ENCODE measurements around the gene FAF1.
"Not testable (repeated sequence)": the region's sequence is repeated elsewhere in the genome, so short reads cannot be mapped to it uniquely, and the experiment has no call there.

FAF1 gene

GRCh38 chr1:51000651-51001050 lies 40.6 kb upstream of the FAF1 start:
- Histone ChIP-seq H3K36me3 (replicated peaks; ENCODE audit: low read depth, low read length) (no peaks in the 10 kb centered on the region), H3K4me2 (ENCODE audit: low read length) (no peak overlapping the region), H3K9ac (ENCODE audit: low read length) (no peak overlapping the region), H2AFZ (ENCODE audit: low read depth, low read length) (no peak overlapping the region), H4K20me1 (ENCODE audit: insufficient read depth, low read length) (no peaks in the 10 kb centered on the region), H3K9me3 (ENCODE audit: insufficient read depth, low read length) (no peaks in the 10 kb centered on the region), H3K27me3 (ENCODE audit: low read depth, low read length) (no peaks in the 10 kb centered on the region), H3K4me1 (ENCODE audit: low read length) (peaks cover 6% of the 10 kb centered on the region), H3K4me3 (ENCODE audit: low read length) (no peak overlapping the region), H3K79me2 (ENCODE audit: low read length) (no peaks in the 10 kb centered on the region), H3K27ac (ENCODE audit: low read length) (no peak overlapping the region)
- TF ChIP-seq CTCF (IDR thresholded peaks at IDR 0.05; ENCODE audit: low read depth, low read length) (no peak), EZH2phosphoT487 (IDR thresholded peaks at IDR 0.05; ENCODE audit: low read depth) (no peak)

- no peaks in the 10 kb centered on the region for H3K36me3 ChIP-seq (replicated peaks; ENCODE audit: low read depth, low read length)
- no peaks in the 10 kb centered on the region for H3K79me2 ChIP-seq (ENCODE audit: low read length)
- no peaks in the 10 kb centered on the region for H4K20me1 ChIP-seq (ENCODE audit: insufficient read depth, low read length)
- H3K9ac ChIP-seq (ENCODE audit: low read length) = no peak overlapping the region
- no peak overlapping the region for H3K4me3 ChIP-seq (ENCODE audit: low read length)
- no peak overlapping the region for H3K4me2 ChIP-seq (ENCODE audit: low read length)
- peaks cover 6% of the 10 kb centered on the region for H3K4me1 ChIP-seq (ENCODE audit: low read length)
- TF ChIP-seq CTCF (IDR thresholded peaks at IDR 0.05; ENCODE audit: low read depth, low read length) (no peak), EZH2phosphoT487 (IDR thresholded peaks at IDR 0.05; ENCODE audit: low read depth) (no peak)
- no peaks in the 10 kb centered on the region for H3K9me3 ChIP-seq (ENCODE audit: insufficient read depth, low read length)
- H3K27me3 ChIP-seq (ENCODE audit: low read depth, low read length) = no peaks in the 10 kb centered on the region
- no peak overlapping the region for H3K27ac ChIP-seq (ENCODE audit: low read length)
- no peak overlapping the region for H2AFZ ChIP-seq (ENCODE audit: low read depth, low read length)
Observed at GRCh38 chr1:51000160-51000559, 40.1 kb upstream of the FAF1 start.

GRCh38 chr1:50999375-50999774 lies 39.3 kb upstream of the FAF1 start:
- H3K4me1 ChIP-seq (ENCODE audit: low read length); H3K9ac ChIP-seq (ENCODE audit: low read length); H3K79me2 ChIP-seq (ENCODE audit: low read length); H3K27ac ChIP-seq (ENCODE audit: low read length); H3K4me3 ChIP-seq (ENCODE audit: low read length); H4K20me1 ChIP-seq (ENCODE audit: insufficient read depth, low read length); H3K9me3 ChIP-seq (ENCODE audit: insufficient read depth, low read length); H2AFZ ChIP-seq (ENCODE audit: low read depth, low read length); H3K27me3 ChIP-seq (ENCODE audit: low read depth, low read length); H3K36me3 ChIP-seq (replicated peaks; ENCODE audit: low read depth, low read length); H3K4me2 ChIP-seq (ENCODE audit: low read length): not testable (repeated sequence)

GRCh38 chr1:50996083-50996482 lies 36.0 kb upstream of the FAF1 start:
- Histone ChIP-seq H2AFZ (ENCODE audit: low read depth, low read length) (no peak overlapping the region), H3K27ac (ENCODE audit: low read length) (no peak overlapping the region), H3K4me2 (ENCODE audit: low read length) (no peak overlapping the region), H3K79me2 (ENCODE audit: low read length) (no peaks in the 10 kb centered on the region), H3K9me3 (ENCODE audit: insufficient read depth, low read length) (no peaks in the 10 kb centered on the region), H3K4me3 (ENCODE audit: low read length) (no peak overlapping the region), H3K4me1 (ENCODE audit: low read length) (peaks cover 6% of the 10 kb centered on the region), H3K9ac (ENCODE audit: low read length) (no peak overlapping the region), H3K27me3 (ENCODE audit: low read depth, low read length) (no peaks in the 10 kb centered on the region), H4K20me1 (ENCODE audit: insufficient read depth, low read length) (no peaks in the 10 kb centered on the region), H3K36me3 (replicated peaks; ENCODE audit: low read depth, low read length) (no peaks in the 10 kb centered on the region)
- TF ChIP-seq EZH2phosphoT487 (IDR thresholded peaks at IDR 0.05; ENCODE audit: low read depth) = no peak
- TF ChIP-seq CTCF (IDR thresholded peaks at IDR 0.05; ENCODE audit: low read depth, low read length) = no peak

- H3K36me3 ChIP-seq (replicated peaks; ENCODE audit: low read depth, low read length) = no peaks in the 10 kb centered on the region
- no peak overlapping the region for H3K4me3 ChIP-seq (ENCODE audit: low read length)
Observed at GRCh38 chr1:50995651-50996050, 35.6 kb upstream of the FAF1 start.

More at GRCh38 chr1:50995651-50996050, 35.6 kb upstream of the FAF1 start:
- no peak overlapping the region for H3K4me2 ChIP-seq (ENCODE audit: low read length)
- no peak for TF ChIP-seq CTCF (IDR thresholded peaks at IDR 0.05; ENCODE audit: low read depth, low read length)
- no peak for TF ChIP-seq EZH2phosphoT487 (IDR thresholded peaks at IDR 0.05; ENCODE audit: low read depth)
- H3K79me2 ChIP-seq (ENCODE audit: low read length) = no peaks in the 10 kb centered on the region
- H3K9ac ChIP-seq (ENCODE audit: low read length) = no peak overlapping the region
- no peaks in the 10 kb centered on the region for H3K27me3 ChIP-seq (ENCODE audit: low read depth, low read length)
- H3K27ac ChIP-seq (ENCODE audit: low read length) = no peak overlapping the region
- H3K9me3 ChIP-seq (ENCODE audit: insufficient read depth, low read length) = no peaks in the 10 kb centered on the region
- H2AFZ ChIP-seq (ENCODE audit: low read depth, low read length) = no peak overlapping the region
- H4K20me1 ChIP-seq (ENCODE audit: insufficient read depth, low read length) = no peaks in the 10 kb centered on the region
- H3K4me1 ChIP-seq (ENCODE audit: low read length) = peaks cover 6% of the 10 kb centered on the region

Data from OCI-LY3 (cell line).